GM23338 (cell line): ENCODE measurements around the gene NEK6.

Experiments
- CREB1 ChIP-seq: fragments of 250-450 bp; sonication (Bioruptor Pico); IDR thresholded peaks from 2 replicates; pipeline ENCODE4 v1.5.0; 2020; ENCODE audit warnings: low read depth, mild to moderate bottlenecking, moderate library complexity
- ETS1 ChIP-seq: IDR thresholded peaks from 2 replicates; pipeline ENCODE4 v1.6.1; 2016; ENCODE audit warnings: antibody characterized with exemption
- EZH2 ChIP-seq: fragments of 200-600 bp; sonication (generic); IDR thresholded peaks from one replicate; pipeline ENCODE4 v1.8.0; 2017; ENCODE audit warnings: antibody characterized with exemption, mild to moderate bottlenecking, low read depth; ENCODE audit not compliant: unreplicated experiment
- EZH2phosphoT487 ChIP-seq: fragments of 200-600 bp; sonication (generic); IDR thresholded peaks from one replicate; pipeline ENCODE4 v1.8.1; 2018; ENCODE audit warnings: antibody characterized with exemption; ENCODE audit not compliant: unreplicated experiment
- JUNB ChIP-seq: IDR thresholded peaks from one replicate; pipeline ENCODE4 v1.6.1; 2016; ENCODE audit warnings: antibody characterized with exemption; ENCODE audit not compliant: unreplicated experiment
- NANOG ChIP-seq: IDR thresholded peaks from 2 replicates; pipeline ENCODE4 v1.6.1; 2016; ENCODE audit warnings: antibody characterized with exemption, borderline replicate concordance
- POLR2AphosphoS5 ChIP-seq: IDR thresholded peaks from 2 replicates; pipeline ENCODE4 v1.6.1; 2016; ENCODE audit warnings: antibody characterized with exemption, low read depth
- REST ChIP-seq: IDR thresholded peaks from one replicate; pipeline ENCODE4 v1.6.1; 2018; ENCODE audit warnings: antibody characterized with exemption; ENCODE audit not compliant: unreplicated experiment
- STAT1 ChIP-seq: IDR thresholded peaks from one replicate; pipeline ENCODE4 v1.6.1; 2016; ENCODE audit warnings: antibody characterized with exemption; ENCODE audit not compliant: unreplicated experiment
- ZNF114 ChIP-seq: fragments of 250-450 bp; sonication (Bioruptor Pico); IDR thresholded peaks from 2 replicates; pipeline ENCODE4 v1.5.0; 2020; ENCODE audit warnings: mild to moderate bottlenecking, moderate library complexity
- ZNF331 ChIP-seq: fragments of 250-450 bp; sonication (Bioruptor Pico); IDR thresholded peaks from 2 replicates; pipeline ENCODE4 v1.5.0; 2020; ENCODE audit warnings: low read depth, mild to moderate bottlenecking, moderate library complexity
- TF ChIP-seq, protein P1 (sequence below), 2 experiments: fragments of 200-600 bp in 1 of 2; sonication (generic) in 1 of 2; conservative IDR thresholded peaks; 2 replicates each; pipeline versions ENCODE4 v1.5.1 to v1.6.1; 2016 to 2017; ENCODE audit warnings: antibody characterized with exemption in 2 of 2, low read depth in 2 of 2, mild to moderate bottlenecking in 2 of 2, moderate library complexity in 1 of 2

DNA sequence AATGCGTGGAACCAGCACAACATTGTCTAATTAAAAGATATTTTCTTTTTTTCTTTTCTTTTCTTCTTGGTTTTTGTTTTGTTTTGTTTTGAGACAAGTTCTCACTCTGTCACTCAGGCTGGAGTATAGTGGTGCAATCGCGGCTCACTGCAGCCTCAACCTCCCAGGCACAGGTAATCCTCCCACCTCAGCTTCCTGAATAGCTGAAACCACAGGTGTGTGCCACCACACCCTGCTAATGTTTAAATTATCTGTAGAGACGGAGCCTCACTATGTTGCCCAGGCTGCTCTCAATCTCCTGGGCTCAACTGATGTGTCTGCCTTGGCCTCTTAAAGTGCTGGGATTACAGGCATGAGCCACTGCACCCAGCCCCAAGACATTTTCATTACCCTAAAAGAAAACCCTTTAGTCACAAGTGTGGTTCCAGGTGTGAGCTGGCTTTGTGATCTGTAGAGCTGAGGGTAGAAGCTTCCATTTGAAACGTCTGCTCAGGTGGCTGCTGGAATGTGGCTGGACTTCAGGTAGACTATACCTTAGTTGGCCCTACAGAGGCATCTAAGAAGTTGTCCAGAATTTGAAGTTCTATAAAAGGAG is 19.1 kb upstream of the NEK6 start:
- TF ChIP-seq POLR2AphosphoS5, result no peak
- TF ChIP-seq REST, result no peak
- TF ChIP-seq, protein P1, sequence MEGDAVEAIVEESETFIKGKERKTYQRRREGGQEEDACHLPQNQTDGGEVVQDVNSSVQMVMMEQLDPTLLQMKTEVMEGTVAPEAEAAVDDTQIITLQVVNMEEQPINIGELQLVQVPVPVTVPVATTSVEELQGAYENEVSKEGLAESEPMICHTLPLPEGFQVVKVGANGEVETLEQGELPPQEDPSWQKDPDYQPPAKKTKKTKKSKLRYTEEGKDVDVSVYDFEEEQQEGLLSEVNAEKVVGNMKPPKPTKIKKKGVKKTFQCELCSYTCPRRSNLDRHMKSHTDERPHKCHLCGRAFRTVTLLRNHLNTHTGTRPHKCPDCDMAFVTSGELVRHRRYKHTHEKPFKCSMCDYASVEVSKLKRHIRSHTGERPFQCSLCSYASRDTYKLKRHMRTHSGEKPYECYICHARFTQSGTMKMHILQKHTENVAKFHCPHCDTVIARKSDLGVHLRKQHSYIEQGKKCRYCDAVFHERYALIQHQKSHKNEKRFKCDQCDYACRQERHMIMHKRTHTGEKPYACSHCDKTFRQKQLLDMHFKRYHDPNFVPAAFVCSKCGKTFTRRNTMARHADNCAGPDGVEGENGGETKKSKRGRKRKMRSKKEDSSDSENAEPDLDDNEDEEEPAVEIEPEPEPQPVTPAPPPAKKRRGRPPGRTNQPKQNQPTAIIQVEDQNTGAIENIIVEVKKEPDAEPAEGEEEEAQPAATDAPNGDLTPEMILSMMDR (conservative IDR thresholded peaks at IDR 0.05; ENCODE audit: low read depth in 2 of 2), result no peak
- TF ChIP-seq ETS1, result no peak
- TF ChIP-seq EZH2phosphoT487, result no peak
- TF ChIP-seq EZH2, result no peak
- no peak for TF ChIP-seq CREB1 (CRISPR knock-in tag)
- no peak for TF ChIP-seq JUNB
- TF ChIP-seq NANOG, result no peak
- no peak for TF ChIP-seq ZNF114 (CRISPR knock-in tag)
- TF ChIP-seq ZNF331 (CRISPR knock-in tag), result no peak
- no peak for TF ChIP-seq STAT1
